Cardiac muscle cell (in vitro differentiated cells and primary cell): ENCODE results near the gene IFNA7. TPM values are rescaled to one million over a fixed set of nuclear protein-coding genes. Genes with fewer than 3 reads are reported as not detected.

Source experiments
- DNase-seq, 2 donors: peaks; one replicate each; pipeline versions ENCODE4 v3.0.0 to v3.0.0-alpha.2; 2010 to 2017; ENCODE audit warnings: low read depth in 1 of 2, low spot score in 1 of 2
- H3K27ac ChIP-seq: fragments of 200-600 bp; sonication (generic); 2 replicates; pipeline ENCODE4 v1.5.1; 2016
- H3K27me3 ChIP-seq: fragments of 200-600 bp; sonication (generic); 2 replicates; pipeline ENCODE4 v1.6.0; 2016; ENCODE audit warnings: control low read depth
- H3K36me3 ChIP-seq: fragments of 200-600 bp; sonication (generic); 2 replicates; pipeline ENCODE4 v1.5.1; 2016; ENCODE audit warnings: control low read depth
- H3K4me1 ChIP-seq: fragments of 200-600 bp; sonication (generic); 2 replicates; pipeline ENCODE4 v1.8.1; 2017; ENCODE audit warnings: low read depth, mild to moderate bottlenecking, mixed run types
- H3K4me3 ChIP-seq: fragments of 200-600 bp; sonication (generic); 2 replicates; pipeline ENCODE4 v1.5.1; 2016; ENCODE audit warnings: mild to moderate bottlenecking
- H3K9me3 ChIP-seq: fragments of 200-600 bp; sonication (generic); 2 replicates; pipeline ENCODE4 v1.5.1; 2017; ENCODE audit warnings: low read depth, mild to moderate bottlenecking, control low read depth
- polyA plus RNA-seq: library from polyadenylated mRNA; unstranded; fragments of >200 nt; fragmentation: Nextera tagmentation; extraction: Ambion mirVana; gene quantifications from 2 replicates; pipeline ENCODE4 v1.2.1, GENCODE V29; 2016
- total RNA-seq: library from RNA; depleted of rRNA; stranded (reverse); fragments of >200 nt; gene quantifications from 2 replicates; pipeline ENCODE4 v1.2.3, GENCODE V29; 2016
- TF ChIP-seq, protein P1 (sequence below): IDR thresholded peaks from 2 replicates; pipeline ENCODE4 v1.5.1; 2012; ENCODE audit warnings: low read depth, mild to moderate bottlenecking, low read length

The IFNA7 gene
- total and polyA plus RNA-seq, 2 experiments from 2014 or later = not detected

DNA sequence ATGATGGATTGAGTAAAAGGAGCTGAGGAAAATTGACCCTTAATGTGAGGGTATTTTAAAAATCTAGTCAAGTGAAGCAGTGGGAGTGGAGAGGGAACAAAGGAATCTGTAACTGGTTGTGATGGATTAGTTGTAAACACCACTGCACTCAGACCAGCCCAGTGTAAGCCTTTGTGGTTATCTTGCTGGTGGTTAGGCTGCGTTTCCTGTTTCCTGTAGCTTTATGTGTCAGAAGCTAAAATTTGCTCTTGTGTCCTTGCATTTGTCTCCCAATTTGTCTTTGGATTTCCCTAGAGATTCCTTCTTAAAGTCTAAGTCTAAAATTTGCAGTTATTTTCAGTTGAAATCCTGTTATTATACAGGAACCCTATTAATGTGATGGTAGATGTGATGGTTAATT is 41.8 kb downstream of the IFNA7 start:
- Histone ChIP-seq H3K27me3 (no peaks in the 10 kb centered on the region), H3K9me3 (no peaks in the 10 kb centered on the region), H3K27ac (no peak overlapping the region), H3K36me3 (no peaks in the 10 kb centered on the region), H3K4me1 (no peaks in the 10 kb centered on the region), H3K4me3 (no peak overlapping the region)
- DNase-seq = peak in 1 of 2 donors; percentile 69
- TF ChIP-seq, protein P1, sequence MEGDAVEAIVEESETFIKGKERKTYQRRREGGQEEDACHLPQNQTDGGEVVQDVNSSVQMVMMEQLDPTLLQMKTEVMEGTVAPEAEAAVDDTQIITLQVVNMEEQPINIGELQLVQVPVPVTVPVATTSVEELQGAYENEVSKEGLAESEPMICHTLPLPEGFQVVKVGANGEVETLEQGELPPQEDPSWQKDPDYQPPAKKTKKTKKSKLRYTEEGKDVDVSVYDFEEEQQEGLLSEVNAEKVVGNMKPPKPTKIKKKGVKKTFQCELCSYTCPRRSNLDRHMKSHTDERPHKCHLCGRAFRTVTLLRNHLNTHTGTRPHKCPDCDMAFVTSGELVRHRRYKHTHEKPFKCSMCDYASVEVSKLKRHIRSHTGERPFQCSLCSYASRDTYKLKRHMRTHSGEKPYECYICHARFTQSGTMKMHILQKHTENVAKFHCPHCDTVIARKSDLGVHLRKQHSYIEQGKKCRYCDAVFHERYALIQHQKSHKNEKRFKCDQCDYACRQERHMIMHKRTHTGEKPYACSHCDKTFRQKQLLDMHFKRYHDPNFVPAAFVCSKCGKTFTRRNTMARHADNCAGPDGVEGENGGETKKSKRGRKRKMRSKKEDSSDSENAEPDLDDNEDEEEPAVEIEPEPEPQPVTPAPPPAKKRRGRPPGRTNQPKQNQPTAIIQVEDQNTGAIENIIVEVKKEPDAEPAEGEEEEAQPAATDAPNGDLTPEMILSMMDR = no peak

GRCh38 chr9:21155501-21155900 is 46.5 kb downstream of the IFNA7 start:
- H3K27me3 ChIP-seq = no peaks in the 10 kb centered on the region
- TF ChIP-seq, protein P1 = no peak

GRCh38 chr9:21154018-21154608 is 47.9 kb downstream of the IFNA7 start:
- TF ChIP-seq, protein P1 = peak; percentile 27
- Histone ChIP-seq H3K4me3 (no peak overlapping the region), H3K36me3 (no peaks in the 10 kb centered on the region), H3K27ac (no peak overlapping the region), H3K9me3 (no peaks in the 10 kb centered on the region), H3K27me3 (no peaks in the 10 kb centered on the region), H3K4me1 (no peaks in the 10 kb centered on the region)
- peak; percentile 23 to 45 for DNase-seq

More at GRCh38 chr9:21155501-21155900, 46.5 kb downstream of the IFNA7 start:
- peak in 1 of 2 donors; percentile 8 for DNase-seq
- H3K4me3 ChIP-seq = no peak overlapping the region
- H3K36me3 ChIP-seq = no peaks in the 10 kb centered on the region
- no peak overlapping the region for H3K27ac ChIP-seq
- no peaks in the 10 kb centered on the region for H3K4me1 ChIP-seq
- H3K9me3 ChIP-seq = no peaks in the 10 kb centered on the region

GRCh38 chr9:21153336-21154017 is 48.5 kb downstream of the IFNA7 start:
- TF ChIP-seq, protein P1 = no peak
- Histone ChIP-seq H3K9me3 (no peaks in the 10 kb centered on the region), H3K27ac (no peak overlapping the region), H3K27me3 (no peaks in the 10 kb centered on the region), H3K36me3 (no peaks in the 10 kb centered on the region), H3K4me3 (no peak overlapping the region), H3K4me1 (no peaks in the 10 kb centered on the region)
- DNase-seq = no peak

Other genes with a start within 250 kb of the IFNA7 start
- gene HACD4, start 170.6 kb downstream of the IFNA7 start, total RNA-seq = 0.04 and 0.36 TPM in 2 replicates
- 0.29 and 1.1 TPM in 2 replicates for gene HACD4, start 170.6 kb downstream of the IFNA7 start, polyA plus RNA-seq
- not detected in 2 replicates for gene IFNB1, start 124.3 kb downstream of the IFNA7 start, total RNA-seq
- gene IFNB1, start 124.3 kb downstream of the IFNA7 start, polyA plus RNA-seq = not detected in 2 replicates
- gene IFNW1, start 60.4 kb downstream of the IFNA7 start, total RNA-seq = not detected in 2 replicates
- not detected in 2 replicates for gene IFNW1, start 60.4 kb downstream of the IFNA7 start, polyA plus RNA-seq
- gene IFNA21, start 35.5 kb downstream of the IFNA7 start, total RNA-seq = not detected in 2 replicates
- not detected in 2 replicates for gene IFNA21, start 35.5 kb downstream of the IFNA7 start, polyA plus RNA-seq
- not detected in 2 replicates for gene IFNA4, start 14.6 kb downstream of the IFNA7 start, total RNA-seq
- not detected in 2 replicates for gene IFNA4, start 14.6 kb downstream of the IFNA7 start, polyA plus RNA-seq
- not detected in 2 replicates for gene IFNA10, start 4.9 kb upstream of the IFNA7 start, total RNA-seq
- gene IFNA10, start 4.9 kb upstream of the IFNA7 start, polyA plus RNA-seq = not detected in 2 replicates
- gene IFNA16, start 15.1 kb upstream of the IFNA7 start, total RNA-seq = not detected in 2 replicates
- gene IFNA16, start 15.1 kb upstream of the IFNA7 start, polyA plus RNA-seq = not detected in 2 replicates
- gene IFNA17, start 26.0 kb upstream of the IFNA7 start, total RNA-seq = not detected in 2 replicates
- gene IFNA17, start 26.0 kb upstream of the IFNA7 start, polyA plus RNA-seq = not detected in 2 replicates
- gene IFNA14, start 37.8 kb upstream of the IFNA7 start, total RNA-seq = not detected in 2 replicates
- not detected in 2 replicates for gene IFNA14, start 37.8 kb upstream of the IFNA7 start, polyA plus RNA-seq
- not detected in 2 replicates for gene IFNA5, start 103.1 kb upstream of the IFNA7 start, total RNA-seq
- not detected in 2 replicates for gene IFNA5, start 103.1 kb upstream of the IFNA7 start, polyA plus RNA-seq
- gene KLHL9, start 133.2 kb upstream of the IFNA7 start, total RNA-seq = 22.6 and 23.1 TPM in 2 replicates
- 15.8 and 26.3 TPM in 2 replicates for gene KLHL9, start 133.2 kb upstream of the IFNA7 start, polyA plus RNA-seq
- not detected in 2 replicates for gene IFNA6, start 148.7 kb upstream of the IFNA7 start, total RNA-seq
- not detected in 2 replicates for gene IFNA6, start 148.7 kb upstream of the IFNA7 start, polyA plus RNA-seq
- not detected in 2 replicates for gene IFNA13, start 165.9 kb upstream of the IFNA7 start, total RNA-seq
- not detected in 2 replicates for gene IFNA13, start 165.9 kb upstream of the IFNA7 start, polyA plus RNA-seq
- gene IFNA2, start 183.2 kb upstream of the IFNA7 start, total RNA-seq = not detected in 2 replicates
- not detected in 2 replicates for gene IFNA2, start 183.2 kb upstream of the IFNA7 start, polyA plus RNA-seq
- gene IFNA8, start 206.9 kb upstream of the IFNA7 start, total RNA-seq = not detected in 2 replicates
- not detected in 2 replicates for gene IFNA8, start 206.9 kb upstream of the IFNA7 start, polyA plus RNA-seq
- not detected in 2 replicates for gene IFNA1, start 238.2 kb upstream of the IFNA7 start, total RNA-seq
- gene IFNA1, start 238.2 kb upstream of the IFNA7 start, polyA plus RNA-seq = not detected in 2 replicates